Measurements from ENCODE around the gene DUOXA2.

DNA sequence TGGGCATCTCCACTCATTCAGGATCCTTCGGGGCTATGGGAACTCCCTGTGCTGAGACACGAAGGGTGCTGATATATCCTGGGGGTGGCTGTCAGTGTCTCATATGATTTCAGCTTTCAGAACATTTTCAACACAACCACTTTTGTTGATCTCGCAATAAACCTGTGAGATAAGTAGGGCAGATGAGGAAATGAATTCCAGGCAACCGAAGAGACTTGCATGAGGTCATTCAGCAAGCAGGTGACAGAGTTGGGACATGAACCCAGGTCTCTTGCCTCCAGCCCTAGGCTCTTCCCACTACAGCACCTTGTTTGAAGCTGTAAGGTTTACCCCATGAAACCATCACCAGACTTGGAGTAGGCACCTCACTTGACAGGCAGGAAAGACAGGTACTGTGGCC, 32.3 kb downstream of the DUOXA2 start:
- TF ChIP-seq POLR2A (IDR thresholded peaks at IDR 0.05; ENCODE audit: low read length) (no peak), CHD2 (IDR thresholded peaks at IDR 0.05; ENCODE audit: low read length, partially characterized antibody) (no peak), HDAC2 (IDR thresholded peaks at IDR 0.05) (no peak), RAD21 (conservative IDR thresholded peaks at IDR 0.05 in 1 of 2, IDR thresholded peaks at IDR 0.05 in 1 of 2) (no peak), RNF2 (IDR thresholded peaks at IDR 0.05; ENCODE audit: borderline replicate concordance, low read depth) (no peak), CEBPB (IDR thresholded peaks at IDR 0.05) (no peak)
- TF ChIP-seq, protein P1, sequence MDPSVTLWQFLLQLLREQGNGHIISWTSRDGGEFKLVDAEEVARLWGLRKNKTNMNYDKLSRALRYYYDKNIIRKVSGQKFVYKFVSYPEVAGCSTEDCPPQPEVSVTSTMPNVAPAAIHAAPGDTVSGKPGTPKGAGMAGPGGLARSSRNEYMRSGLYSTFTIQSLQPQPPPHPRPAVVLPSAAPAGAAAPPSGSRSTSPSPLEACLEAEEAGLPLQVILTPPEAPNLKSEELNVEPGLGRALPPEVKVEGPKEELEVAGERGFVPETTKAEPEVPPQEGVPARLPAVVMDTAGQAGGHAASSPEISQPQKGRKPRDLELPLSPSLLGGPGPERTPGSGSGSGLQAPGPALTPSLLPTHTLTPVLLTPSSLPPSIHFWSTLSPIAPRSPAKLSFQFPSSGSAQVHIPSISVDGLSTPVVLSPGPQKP (IDR thresholded peaks at IDR 0.05; ENCODE audit: low read depth, low read length), result no peak
- TF ChIP-seq, protein P2, sequence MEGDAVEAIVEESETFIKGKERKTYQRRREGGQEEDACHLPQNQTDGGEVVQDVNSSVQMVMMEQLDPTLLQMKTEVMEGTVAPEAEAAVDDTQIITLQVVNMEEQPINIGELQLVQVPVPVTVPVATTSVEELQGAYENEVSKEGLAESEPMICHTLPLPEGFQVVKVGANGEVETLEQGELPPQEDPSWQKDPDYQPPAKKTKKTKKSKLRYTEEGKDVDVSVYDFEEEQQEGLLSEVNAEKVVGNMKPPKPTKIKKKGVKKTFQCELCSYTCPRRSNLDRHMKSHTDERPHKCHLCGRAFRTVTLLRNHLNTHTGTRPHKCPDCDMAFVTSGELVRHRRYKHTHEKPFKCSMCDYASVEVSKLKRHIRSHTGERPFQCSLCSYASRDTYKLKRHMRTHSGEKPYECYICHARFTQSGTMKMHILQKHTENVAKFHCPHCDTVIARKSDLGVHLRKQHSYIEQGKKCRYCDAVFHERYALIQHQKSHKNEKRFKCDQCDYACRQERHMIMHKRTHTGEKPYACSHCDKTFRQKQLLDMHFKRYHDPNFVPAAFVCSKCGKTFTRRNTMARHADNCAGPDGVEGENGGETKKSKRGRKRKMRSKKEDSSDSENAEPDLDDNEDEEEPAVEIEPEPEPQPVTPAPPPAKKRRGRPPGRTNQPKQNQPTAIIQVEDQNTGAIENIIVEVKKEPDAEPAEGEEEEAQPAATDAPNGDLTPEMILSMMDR (IDR thresholded peaks at IDR 0.05), result no peak
